HG03439 (cell line): ENCODE measurements around the gene TMEM218.

Experiments used
- ATAC-seq: cut with Tn5 transposase; IDR thresholded peaks from one replicate; pipeline ENCODE4 v1.9.1; 2021; ENCODE audit warnings: mild to moderate bottlenecking, moderate library complexity; ENCODE audit not compliant: unreplicated experiment

Gene TMEM218

GRCh38 chr11:125078016-125078415 lies 33.4 kb downstream of the TMEM218 start:
- no peak for ATAC-seq

GRCh38 chr11:125076378-125076945 lies 35.0 kb downstream of the TMEM218 start:
- no peak for ATAC-seq

GRCh38 chr11:125075900-125076317 lies 35.5 kb downstream of the TMEM218 start:
- ATAC-seq = no peak

- ATAC-seq = no peak
These were observed 36.2 kb downstream of the TMEM218 start for GRCh38 chr11:125075242-125075625.

GRCh38 chr11:125074511-125075241 lies 36.8 kb downstream of the TMEM218 start:
- no peak for ATAC-seq

GRCh38 chr11:125073616-125074483 lies 37.6 kb downstream of the TMEM218 start:
- ATAC-seq = no peak

- no peak for ATAC-seq
These were observed 38.4 kb downstream of the TMEM218 start for GRCh38 chr11:125072961-125073590.

- peak; percentile 86 for ATAC-seq
These were observed 39.0 kb downstream of the TMEM218 start for GRCh38 chr11:125072218-125072960.

- no peak for ATAC-seq
These were observed 39.6 kb downstream of the TMEM218 start for GRCh38 chr11:125071846-125072217.

- no peak for ATAC-seq
These were observed 40.0 kb downstream of the TMEM218 start for GRCh38 chr11:125071435-125071834.

GRCh38 chr11:125070699-125071254 lies 40.6 kb downstream of the TMEM218 start:
- ATAC-seq = peak; percentile 56

GRCh38 chr11:125069796-125070195 lies 41.6 kb downstream of the TMEM218 start:
- no peak for ATAC-seq

GRCh38 chr11:125069008-125069407 lies 42.4 kb downstream of the TMEM218 start:
- no peak for ATAC-seq

- ATAC-seq = no peak
These were observed 43.1 kb downstream of the TMEM218 start for GRCh38 chr11:125068368-125068767.

- no peak for ATAC-seq
These were observed 47.4 kb downstream of the TMEM218 start for GRCh38 chr11:125064070-125064469.

GRCh38 chr11:125063429-125064043 lies 47.9 kb downstream of the TMEM218 start:
- ATAC-seq = peak; percentile 22

- peak; percentile 84 for ATAC-seq
These were observed 48.4 kb downstream of the TMEM218 start, which contains the start of gene SLC37A2 for GRCh38 chr11:125062931-125063428. SLC37A2 (plus strand) TSS chr11:125063305; CDS start chr11:125063368, 63 bp downstream.

- no peak for ATAC-seq
These were observed 49.1 kb downstream of the TMEM218 start for GRCh38 chr11:125062218-125062930.

- ATAC-seq = no peak
These were observed 50.1 kb downstream of the TMEM218 start for GRCh38 chr11:125061281-125061680.
